Psoas muscle (tissue), 8 donors: ENCODE results near the gene PREX1. TPM values are rescaled to one million over a fixed set of nuclear protein-coding genes. Genes with fewer than 3 reads are reported as not detected.

ENCODE experiments used
- ATAC-seq, 4 donors: fragments of 200-7000 bp; cut with Tn5 transposase; one replicate each; pipeline ENCODE4 v1.9.1; 2020; ENCODE audit warnings: moderate library complexity in 3 of 4, mild to moderate bottlenecking in 2 of 4
- DNase-seq, 2 donors: peaks; one replicate each; pipeline ENCODE4 v3.0.0-alpha.2; 2020
- H3K27ac ChIP-seq: fragments of 200-600 bp; one replicate; pipeline ENCODE4 v1.8.0; 2022
- H3K27me3 ChIP-seq, 3 donors: fragments of 200-600 bp in 1 of 3; one replicate each; pipeline versions ENCODE4 v1.6.1 to v1.8.0; 2013 to 2022; ENCODE audit warnings: low read length in 2 of 3, mild to moderate bottlenecking in 2 of 3, moderate library complexity in 1 of 3; ENCODE audit not compliant: insufficient read depth in 3 of 3
- H3K36me3 ChIP-seq, 2 donors: fragments of 200-600 bp in 1 of 2; one replicate each; pipeline versions ENCODE4 v1.6.1 to v1.8.0; 2013 to 2022; ENCODE audit warnings: low read depth in 1 of 2, mild to moderate bottlenecking in 1 of 2, moderate library complexity in 1 of 2; ENCODE audit not compliant: insufficient read depth in 1 of 2
- H3K4me1 ChIP-seq: fragments of 200-600 bp; one replicate; pipeline ENCODE4 v1.8.0; 2022
- H3K4me3 ChIP-seq: fragments of 200-600 bp; one replicate; pipeline ENCODE4 v1.8.0; 2022; ENCODE audit warnings: mild to moderate bottlenecking
- H3K9me3 ChIP-seq: fragments of 200-600 bp; one replicate; pipeline ENCODE4 v1.8.0; 2022
- CTCF ChIP-seq: fragments of 200-600 bp; IDR thresholded peaks from one replicate; pipeline ENCODE4 v1.8.0; 2022; ENCODE audit warnings: antibody characterized with exemption
- WGBS, 3 donors: extraction: QIAGEN DNeasy Blood & Tissue Kit; methylation state at CpG; one replicate each; pipeline versions ENCODE4 v1.1.6 to v1.1.7; 2013; 5-methylcytosine and 5-hydroxymethylcytosine counted together
- intact Hi-C, 2 donors: fragments of 100-400 bp; cut with DNase I; formaldehyde crosslinking; loops; one replicate each; pipeline versions ENCODE4 v1.11.0 to v1.14.2; 2022
- polyA plus RNA-seq, 3 donors: library from polyadenylated mRNA; stranded (reverse); fragments of 200-250 nt; gene quantifications; one replicate each; pipeline ENCODE4 v1.2.3, GENCODE V29; 2013
- total RNA-seq, 4 donors: library from RNA; stranded (reverse); fragmentation: NEBNext Ultra II Directional in 2 of 4; extraction: Animal tissue kit (Norgen Biotek cat#: 25700) in 2 of 4; gene quantifications; one replicate each; pipeline versions ENCODE4 v1.2.1 to v1.2.4, GENCODE V29; 2021 to 2023
- donor health status: healthy with polysubstance abuse.
- donor health status: DM: no; HTN: no; CAD: no; lungs with moderate emphysema.
- donor health status: Bipolar disorder and iron deficiency.
- donor health status: healthy.
- donor health status: DM: yes; HTN: yes; CAD: no.
- donor health status: DM: no; HTN: no; CAD: no.
- donor health status: DM: no; HTN: no; CAD: no.
- donor health status: DM: yes; HTN: yes; CAD: no.

Gene PREX1
- total and polyA plus RNA-seq, 7 donors: 2.5 to 8.3 (median 5.3) TPM

- no peak for TF ChIP-seq CTCF
- H3K27ac ChIP-seq: peak overlapping the region; percentile 16
These were observed 141.3 kb downstream of the PREX1 start for GRCh38 chr20:48686238-48687116.

GRCh38 chr20:48685300-48685699 is 142.5 kb downstream of the PREX1 start:
- Histone ChIP-seq H3K36me3 (no peaks in the 10 kb centered on the region), H3K4me1 (peaks cover 51% of the 10 kb centered on the region), H3K27ac (no peak overlapping the region), H3K9me3 (no peaks in the 10 kb centered on the region), H3K27me3 (no peaks in the 10 kb centered on the region), H3K4me3 (no peak overlapping the region)
- no peak for TF ChIP-seq CTCF
- 71 to 84% (median 74%) methylated on average over 8 of the region's 8 CpGs for WGBS, 3 donors
- no peak for DNase-seq
- no peak for ATAC-seq
- intact Hi-C loops: no loop called here

More at GRCh38 chr20:48686238-48687116, 141.3 kb downstream of the PREX1 start:
- Histone ChIP-seq H3K4me3 (no peak overlapping the region), H3K36me3 (no peaks in the 10 kb centered on the region), H3K27me3 (no peaks in the 10 kb centered on the region), H3K4me1 (peaks cover 51% of the 10 kb centered on the region), H3K9me3 (no peaks in the 10 kb centered on the region)
- 37 to 49% (median 39%) methylated on average over 18 to 19 of the region's 19 CpGs for WGBS, 3 donors
- peak; percentile 38 to 63 for DNase-seq
- intact Hi-C loops: no loop called here
- peak in 2 of 4 donors; percentile 30 to 44 for ATAC-seq

- intact Hi-C loops: no loop called here
- WGBS, 3 donors: 40 to 55% (median 41%) methylated on average over 14 of the region's 14 CpGs
- Histone ChIP-seq H3K4me1 (peaks cover 51% of the 10 kb centered on the region), H3K27me3 (no peaks in the 10 kb centered on the region), H3K9me3 (no peaks in the 10 kb centered on the region), H3K27ac (no peak overlapping the region), H3K36me3 (no peaks in the 10 kb centered on the region), H3K4me3 (no peak overlapping the region)
- no peak for TF ChIP-seq CTCF
- no peak for DNase-seq
- ATAC-seq: peak in 3 of 4 donors; percentile 13 to 29 (median 19)
These were observed 143.2 kb downstream of the PREX1 start for GRCh38 chr20:48684501-48685041.

GRCh38 chr20:48683467-48684175 is 144.2 kb downstream of the PREX1 start:
- no peaks in the 10 kb centered on the region for H3K9me3 ChIP-seq
- ATAC-seq (no peak), DNase-seq (no peak)
- 44 to 56% (median 53%) methylated on average over 12 of the region's 12 CpGs for WGBS, 3 donors
- no peaks in the 10 kb centered on the region for H3K36me3 ChIP-seq
- no peak overlapping the region for H3K27ac ChIP-seq
- intact Hi-C loops: no loop called here
- no peak for TF ChIP-seq CTCF
- no peaks in the 10 kb centered on the region for H3K27me3 ChIP-seq
- peaks cover 51% of the 10 kb centered on the region for H3K4me1 ChIP-seq
- H3K4me3 ChIP-seq: no peak overlapping the region
